ENCODE data around the gene BSG.

The BSG gene

DNA sequence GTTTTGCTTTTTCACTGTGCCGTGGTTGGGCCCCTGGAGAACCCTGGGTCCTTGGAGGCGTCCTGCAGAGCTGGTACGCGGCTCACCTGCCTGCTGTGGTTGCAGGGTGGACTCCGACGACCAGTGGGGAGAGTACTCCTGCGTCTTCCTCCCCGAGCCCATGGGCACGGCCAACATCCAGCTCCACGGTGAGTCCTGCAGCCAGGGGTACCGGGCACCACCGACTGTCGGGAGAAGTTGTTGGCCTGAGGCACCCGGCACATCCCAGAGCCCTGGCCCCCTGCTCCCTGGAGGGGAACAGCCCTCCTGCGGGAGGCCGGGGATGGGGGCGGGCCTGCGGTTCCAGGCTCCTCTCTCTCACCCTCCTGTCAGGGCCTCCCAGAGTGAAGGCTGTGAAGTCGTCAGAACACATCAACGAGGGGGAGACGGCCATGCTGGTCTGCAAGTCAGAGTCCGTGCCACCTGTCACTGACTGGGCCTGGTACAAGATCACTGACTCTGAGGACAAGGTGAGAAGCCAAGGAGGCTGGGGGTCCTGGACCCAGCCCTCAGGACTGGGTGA lies 8.0 kb downstream of the BSG start (continued):
- TF ChIP-seq, protein P1, sequence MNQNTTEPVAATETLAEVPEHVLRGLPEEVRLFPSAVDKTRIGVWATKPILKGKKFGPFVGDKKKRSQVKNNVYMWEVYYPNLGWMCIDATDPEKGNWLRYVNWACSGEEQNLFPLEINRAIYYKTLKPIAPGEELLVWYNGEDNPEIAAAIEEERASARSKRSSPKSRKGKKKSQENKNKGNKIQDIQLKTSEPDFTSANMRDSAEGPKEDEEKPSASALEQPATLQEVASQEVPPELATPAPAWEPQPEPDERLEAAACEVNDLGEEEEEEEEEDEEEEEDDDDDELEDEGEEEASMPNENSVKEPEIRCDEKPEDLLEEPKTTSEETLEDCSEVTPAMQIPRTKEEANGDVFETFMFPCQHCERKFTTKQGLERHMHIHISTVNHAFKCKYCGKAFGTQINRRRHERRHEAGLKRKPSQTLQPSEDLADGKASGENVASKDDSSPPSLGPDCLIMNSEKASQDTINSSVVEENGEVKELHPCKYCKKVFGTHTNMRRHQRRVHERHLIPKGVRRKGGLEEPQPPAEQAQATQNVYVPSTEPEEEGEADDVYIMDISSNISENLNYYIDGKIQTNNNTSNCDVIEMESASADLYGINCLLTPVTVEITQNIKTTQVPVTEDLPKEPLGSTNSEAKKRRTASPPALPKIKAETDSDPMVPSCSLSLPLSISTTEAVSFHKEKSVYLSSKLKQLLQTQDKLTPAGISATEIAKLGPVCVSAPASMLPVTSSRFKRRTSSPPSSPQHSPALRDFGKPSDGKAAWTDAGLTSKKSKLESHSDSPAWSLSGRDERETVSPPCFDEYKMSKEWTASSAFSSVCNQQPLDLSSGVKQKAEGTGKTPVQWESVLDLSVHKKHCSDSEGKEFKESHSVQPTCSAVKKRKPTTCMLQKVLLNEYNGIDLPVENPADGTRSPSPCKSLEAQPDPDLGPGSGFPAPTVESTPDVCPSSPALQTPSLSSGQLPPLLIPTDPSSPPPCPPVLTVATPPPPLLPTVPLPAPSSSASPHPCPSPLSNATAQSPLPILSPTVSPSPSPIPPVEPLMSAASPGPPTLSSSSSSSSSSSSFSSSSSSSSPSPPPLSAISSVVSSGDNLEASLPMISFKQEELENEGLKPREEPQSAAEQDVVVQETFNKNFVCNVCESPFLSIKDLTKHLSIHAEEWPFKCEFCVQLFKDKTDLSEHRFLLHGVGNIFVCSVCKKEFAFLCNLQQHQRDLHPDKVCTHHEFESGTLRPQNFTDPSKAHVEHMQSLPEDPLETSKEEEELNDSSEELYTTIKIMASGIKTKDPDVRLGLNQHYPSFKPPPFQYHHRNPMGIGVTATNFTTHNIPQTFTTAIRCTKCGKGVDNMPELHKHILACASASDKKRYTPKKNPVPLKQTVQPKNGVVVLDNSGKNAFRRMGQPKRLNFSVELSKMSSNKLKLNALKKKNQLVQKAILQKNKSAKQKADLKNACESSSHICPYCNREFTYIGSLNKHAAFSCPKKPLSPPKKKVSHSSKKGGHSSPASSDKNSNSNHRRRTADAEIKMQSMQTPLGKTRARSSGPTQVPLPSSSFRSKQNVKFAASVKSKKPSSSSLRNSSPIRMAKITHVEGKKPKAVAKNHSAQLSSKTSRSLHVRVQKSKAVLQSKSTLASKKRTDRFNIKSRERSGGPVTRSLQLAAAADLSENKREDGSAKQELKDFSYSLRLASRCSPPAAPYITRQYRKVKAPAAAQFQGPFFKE (tag by site-specific recombination; IDR thresholded peaks at IDR 0.05; ENCODE audit: borderline replicate concordance) = no peak
- TF ChIP-seq ZNF391 (tag by site-specific recombination; IDR thresholded peaks at IDR 0.05; ENCODE audit: borderline replicate concordance, low read depth) = no peak
- TF ChIP-seq IKZF3 (tag by site-specific recombination; IDR thresholded peaks at IDR 0.05) = 0 out of 2 replicates have a peak, but pooled peaks have one; percentile 32
- no peak for TF ChIP-seq ZNF514 (tag by site-specific recombination; IDR thresholded peaks at IDR 0.05)

DNA sequence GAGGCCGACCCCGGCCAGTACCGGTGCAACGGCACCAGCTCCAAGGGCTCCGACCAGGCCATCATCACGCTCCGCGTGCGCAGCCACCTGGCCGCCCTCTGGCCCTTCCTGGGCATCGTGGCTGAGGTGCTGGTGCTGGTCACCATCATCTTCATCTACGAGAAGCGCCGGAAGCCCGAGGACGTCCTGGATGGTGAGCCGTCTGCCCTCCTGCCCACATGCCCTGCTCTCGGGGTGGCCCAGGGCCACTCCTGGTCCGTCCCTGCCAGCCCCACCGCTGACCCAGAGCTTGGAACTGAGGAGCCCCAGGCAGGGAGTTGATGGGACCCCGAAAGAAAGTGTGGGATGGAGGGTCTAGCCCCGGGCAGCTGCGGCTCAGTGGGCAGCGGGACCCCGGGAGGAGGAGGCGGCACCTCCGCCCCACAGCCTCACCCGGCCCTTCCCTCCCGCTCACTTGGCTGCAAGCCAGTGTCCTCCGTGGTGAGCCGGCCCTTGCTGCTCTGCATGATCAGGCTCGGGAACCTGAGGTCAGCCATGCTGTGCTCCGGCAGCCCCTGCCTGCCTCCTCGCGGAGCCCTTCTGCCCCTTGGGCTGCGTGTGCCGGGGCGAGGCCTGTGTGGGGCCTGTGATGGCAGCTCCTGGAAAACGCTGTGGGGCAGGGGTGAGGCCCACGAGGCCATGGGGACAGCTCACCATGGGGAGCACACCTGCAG lies 9.2 kb downstream of the BSG start:
- no peak overlapping the region for H3K27ac ChIP-seq (ENCODE audit: extremely low read depth, low read depth, low read length)
- H3K4me3 ChIP-seq (ENCODE audit: low read depth, low read length) = no peak overlapping the region
- no peaks in the 10 kb centered on the region for H3K9me3 ChIP-seq (ENCODE audit: control insufficient read depth, insufficient read depth, low read depth, low read length)
- CTCF ChIA-PET = interaction anchor here (0.6 to 0.7 kb wide), 2 partner anchors 51 to 252 kb away, joined by 3 to 4 read pairs; no protein-coding TSS in a partner anchor
- POLR2A ChIA-PET = interaction anchor here (0.6 kb wide), 1 partner anchor 10 kb away, joined by 3 read pairs; no protein-coding TSS in a partner anchor
- H3K36me3 ChIP-seq (ENCODE audit: control insufficient read depth in 2 of 2, insufficient read depth in 1 of 2, low read length in 2 of 2) = peaks cover 0 to 57% of the 10 kb centered on the region in 2 experiments; a peak in 2 of 3 replicates
- no peaks in the 10 kb centered on the region for H3K4me1 ChIP-seq (ENCODE audit: control insufficient read depth, insufficient read depth, low read length)
- TF ChIP-seq ZNF341 (tag by site-specific recombination; IDR thresholded peaks at IDR 0.05; ENCODE audit: low read depth) (no peak), KLF1 (tag by site-specific recombination; IDR thresholded peaks at IDR 0.05) (peak; percentile 74), ZNF214 (tag by site-specific recombination; IDR thresholded peaks at IDR 0.05; ENCODE audit: borderline replicate concordance) (no peak), TRIM28 (IDR thresholded peaks at IDR 0.05; ENCODE audit: borderline replicate concordance, low read length) (no peak), ZNF626 (tag by site-specific recombination; IDR thresholded peaks at IDR 0.05) (no peak), ZFHX2 (tag by site-specific recombination; conservative IDR thresholded peaks at IDR 0.05) (peak; percentile 33; the same call in 1 of the 2 replicates), ZNF600 (tag by site-specific recombination; IDR thresholded peaks at IDR 0.05) (0 out of 2 replicates have a peak, but pooled peaks have one; percentile 29), OSR2 (tag by site-specific recombination; IDR thresholded peaks at IDR 0.05) (no peak), KLF8 (tag by site-specific recombination; IDR thresholded peaks at IDR 0.05) (no peak), FEZF1 (tag by site-specific recombination; IDR thresholded peaks at IDR 0.05) (no peak), ZIC2 (tag by site-specific recombination; IDR thresholded peaks at IDR 0.05) (peak; percentile 56), ZNF248 (tag by site-specific recombination; IDR thresholded peaks at IDR 0.05) (no peak)
- TF ChIP-seq, protein P2, sequence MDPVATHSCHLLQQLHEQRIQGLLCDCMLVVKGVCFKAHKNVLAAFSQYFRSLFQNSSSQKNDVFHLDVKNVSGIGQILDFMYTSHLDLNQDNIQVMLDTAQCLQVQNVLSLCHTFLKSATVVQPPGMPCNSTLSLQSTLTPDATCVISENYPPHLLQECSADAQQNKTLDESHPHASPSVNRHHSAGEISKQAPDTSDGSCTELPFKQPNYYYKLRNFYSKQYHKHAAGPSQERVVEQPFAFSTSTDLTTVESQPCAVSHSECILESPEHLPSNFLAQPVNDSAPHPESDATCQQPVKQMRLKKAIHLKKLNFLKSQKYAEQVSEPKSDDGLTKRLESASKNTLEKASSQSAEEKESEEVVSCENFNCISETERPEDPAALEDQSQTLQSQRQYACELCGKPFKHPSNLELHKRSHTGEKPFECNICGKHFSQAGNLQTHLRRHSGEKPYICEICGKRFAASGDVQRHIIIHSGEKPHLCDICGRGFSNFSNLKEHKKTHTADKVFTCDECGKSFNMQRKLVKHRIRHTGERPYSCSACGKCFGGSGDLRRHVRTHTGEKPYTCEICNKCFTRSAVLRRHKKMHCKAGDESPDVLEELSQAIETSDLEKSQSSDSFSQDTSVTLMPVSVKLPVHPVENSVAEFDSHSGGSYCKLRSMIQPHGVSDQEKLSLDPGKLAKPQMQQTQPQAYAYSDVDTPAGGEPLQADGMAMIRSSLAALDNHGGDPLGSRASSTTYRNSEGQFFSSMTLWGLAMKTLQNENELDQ (tag by site-specific recombination; IDR thresholded peaks at IDR 0.05; ENCODE audit: low read depth) = no peak
- TF ChIP-seq, protein P3, sequence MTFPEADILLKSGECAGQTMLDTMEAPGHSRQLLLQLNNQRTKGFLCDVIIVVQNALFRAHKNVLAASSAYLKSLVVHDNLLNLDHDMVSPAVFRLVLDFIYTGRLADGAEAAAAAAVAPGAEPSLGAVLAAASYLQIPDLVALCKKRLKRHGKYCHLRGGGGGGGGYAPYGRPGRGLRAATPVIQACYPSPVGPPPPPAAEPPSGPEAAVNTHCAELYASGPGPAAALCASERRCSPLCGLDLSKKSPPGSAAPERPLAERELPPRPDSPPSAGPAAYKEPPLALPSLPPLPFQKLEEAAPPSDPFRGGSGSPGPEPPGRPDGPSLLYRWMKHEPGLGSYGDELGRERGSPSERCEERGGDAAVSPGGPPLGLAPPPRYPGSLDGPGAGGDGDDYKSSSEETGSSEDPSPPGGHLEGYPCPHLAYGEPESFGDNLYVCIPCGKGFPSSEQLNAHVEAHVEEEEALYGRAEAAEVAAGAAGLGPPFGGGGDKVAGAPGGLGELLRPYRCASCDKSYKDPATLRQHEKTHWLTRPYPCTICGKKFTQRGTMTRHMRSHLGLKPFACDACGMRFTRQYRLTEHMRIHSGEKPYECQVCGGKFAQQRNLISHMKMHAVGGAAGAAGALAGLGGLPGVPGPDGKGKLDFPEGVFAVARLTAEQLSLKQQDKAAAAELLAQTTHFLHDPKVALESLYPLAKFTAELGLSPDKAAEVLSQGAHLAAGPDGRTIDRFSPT (tag by site-specific recombination; IDR thresholded peaks at IDR 0.05) = peak; percentile 82
- TF ChIP-seq, protein P4, sequence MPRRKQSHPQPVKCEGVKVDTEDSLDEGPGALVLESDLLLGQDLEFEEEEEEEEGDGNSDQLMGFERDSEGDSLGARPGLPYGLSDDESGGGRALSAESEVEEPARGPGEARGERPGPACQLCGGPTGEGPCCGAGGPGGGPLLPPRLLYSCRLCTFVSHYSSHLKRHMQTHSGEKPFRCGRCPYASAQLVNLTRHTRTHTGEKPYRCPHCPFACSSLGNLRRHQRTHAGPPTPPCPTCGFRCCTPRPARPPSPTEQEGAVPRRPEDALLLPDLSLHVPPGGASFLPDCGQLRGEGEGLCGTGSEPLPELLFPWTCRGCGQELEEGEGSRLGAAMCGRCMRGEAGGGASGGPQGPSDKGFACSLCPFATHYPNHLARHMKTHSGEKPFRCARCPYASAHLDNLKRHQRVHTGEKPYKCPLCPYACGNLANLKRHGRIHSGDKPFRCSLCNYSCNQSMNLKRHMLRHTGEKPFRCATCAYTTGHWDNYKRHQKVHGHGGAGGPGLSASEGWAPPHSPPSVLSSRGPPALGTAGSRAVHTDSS (tag by site-specific recombination; IDR thresholded peaks at IDR 0.05) = no peak
- TF ChIP-seq, protein P5, sequence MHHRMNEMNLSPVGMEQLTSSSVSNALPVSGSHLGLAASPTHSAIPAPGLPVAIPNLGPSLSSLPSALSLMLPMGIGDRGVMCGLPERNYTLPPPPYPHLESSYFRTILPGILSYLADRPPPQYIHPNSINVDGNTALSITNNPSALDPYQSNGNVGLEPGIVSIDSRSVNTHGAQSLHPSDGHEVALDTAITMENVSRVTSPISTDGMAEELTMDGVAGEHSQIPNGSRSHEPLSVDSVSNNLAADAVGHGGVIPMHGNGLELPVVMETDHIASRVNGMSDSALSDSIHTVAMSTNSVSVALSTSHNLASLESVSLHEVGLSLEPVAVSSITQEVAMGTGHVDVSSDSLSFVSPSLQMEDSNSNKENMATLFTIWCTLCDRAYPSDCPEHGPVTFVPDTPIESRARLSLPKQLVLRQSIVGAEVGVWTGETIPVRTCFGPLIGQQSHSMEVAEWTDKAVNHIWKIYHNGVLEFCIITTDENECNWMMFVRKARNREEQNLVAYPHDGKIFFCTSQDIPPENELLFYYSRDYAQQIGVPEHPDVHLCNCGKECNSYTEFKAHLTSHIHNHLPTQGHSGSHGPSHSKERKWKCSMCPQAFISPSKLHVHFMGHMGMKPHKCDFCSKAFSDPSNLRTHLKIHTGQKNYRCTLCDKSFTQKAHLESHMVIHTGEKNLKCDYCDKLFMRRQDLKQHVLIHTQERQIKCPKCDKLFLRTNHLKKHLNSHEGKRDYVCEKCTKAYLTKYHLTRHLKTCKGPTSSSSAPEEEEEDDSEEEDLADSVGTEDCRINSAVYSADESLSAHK (tag by site-specific recombination; IDR thresholded peaks at IDR 0.05) = no peak
